OCI-LY3 (cell line): ENCODE data around the gene HSPA1L.

Source experiments
- H2AFZ ChIP-seq: fragments of 200-600, 300-600 bp; shearing (Covaris generic); 2 replicates; pipeline ENCODE4 v1.6.0; 2014; ENCODE audit warnings: antibody characterized with exemption, low read depth, low read length
- H3K27ac ChIP-seq: fragments of 200-600, 300-600 bp; sonication (generic); 2 replicates; pipeline ENCODE4 v1.5.1; 2014; ENCODE audit warnings: mild to moderate bottlenecking, low read length, moderate library complexity, mixed read lengths
- H3K27me3 ChIP-seq: fragments of 200-600, 300-600 bp; sonication (generic); 2 replicates; pipeline ENCODE4 v1.6.1; 2014; ENCODE audit warnings: low read depth, low read length, mixed read lengths
- H3K36me3 ChIP-seq: fragments of 200-600, 300-600 bp; sonication (generic); replicated peaks from 2 replicates; pipeline ENCODE3; 2014; ENCODE audit warnings: low read depth, low read length, mixed read lengths
- H3K4me1 ChIP-seq: fragments of 300-600, 200-600 bp; sonication (generic); 2 replicates; pipeline ENCODE4 v1.6.1; 2014; ENCODE audit warnings: low read length, mixed read lengths
- H3K4me2 ChIP-seq: fragments of 200-600, 300-600 bp; sonication (generic); 2 replicates; pipeline ENCODE4 v1.6.1; 2014; ENCODE audit warnings: low read length, mixed read lengths
- H3K4me3 ChIP-seq: fragments of 300-600, 200-600 bp; sonication (generic); 2 replicates; pipeline ENCODE4 v1.5.1; 2014; ENCODE audit warnings: antibody characterized with exemption, mild to moderate bottlenecking, low read length, moderate library complexity
- H3K79me2 ChIP-seq: fragments of 300-600, 200-600 bp; shearing (Covaris generic); 2 replicates; pipeline ENCODE4 v1.6.1; 2014; ENCODE audit warnings: mild to moderate bottlenecking, low read length, mixed read lengths
- H3K9ac ChIP-seq: fragments of 300-600, 200-600 bp; shearing (Covaris generic); 2 replicates; pipeline ENCODE4 v1.6.0; 2014; ENCODE audit warnings: mild to moderate bottlenecking, low read length, moderate library complexity
- H3K9me3 ChIP-seq: fragments of 200-600, 300-600 bp; shearing (Covaris generic); 2 replicates; pipeline ENCODE4 v1.6.1; 2014; ENCODE audit warnings: low read length, mixed read lengths; ENCODE audit not compliant: insufficient read depth
- H4K20me1 ChIP-seq: fragments of 200-600, 300-600 bp; sonication (generic); 2 replicates; pipeline ENCODE4 v1.6.1; 2016; ENCODE audit warnings: low read length, mixed read lengths; ENCODE audit not compliant: insufficient read depth
- CTCF ChIP-seq: fragments of 200-600, 300-600 bp; sonication (generic); IDR thresholded peaks from 2 replicates; pipeline ENCODE4 v1.5.1; 2014; ENCODE audit warnings: antibody characterized with exemption, low read length, low read depth
- EZH2phosphoT487 ChIP-seq: fragments of 200-600 bp; shearing (Covaris generic); IDR thresholded peaks from 2 replicates; pipeline ENCODE4 v1.6.1; 2018; ENCODE audit warnings: antibody characterized with exemption, mixed run types, low read depth

The HSPA1L gene

GRCh38 chr6:31771992-31772358 is 43.1 kb downstream of the HSPA1L start:
- Histone ChIP-seq H3K27me3 (no peaks in the 10 kb centered on the region), H4K20me1 (no peaks in the 10 kb centered on the region), H3K9ac (no peak overlapping the region), H3K36me3 (no peaks in the 10 kb centered on the region), H3K4me3 (no peak overlapping the region), H2AFZ (no peak overlapping the region), H3K4me1 (peaks cover 2% of the 10 kb centered on the region), H3K9me3 (no peaks in the 10 kb centered on the region), H3K79me2 (no peaks in the 10 kb centered on the region), H3K27ac (no peak overlapping the region), H3K4me2 (no peak overlapping the region)
- TF ChIP-seq EZH2phosphoT487 (no peak), CTCF (no peak)

- H2AFZ ChIP-seq: no peak overlapping the region
- TF ChIP-seq CTCF: no peak
- no peak for TF ChIP-seq EZH2phosphoT487
- H3K9ac ChIP-seq: no peak overlapping the region
- H4K20me1 ChIP-seq: no peaks in the 10 kb centered on the region
- no peaks in the 10 kb centered on the region for H3K9me3 ChIP-seq
- no peaks in the 10 kb centered on the region for H3K36me3 ChIP-seq
- no peak overlapping the region for H3K4me3 ChIP-seq
- H3K4me2 ChIP-seq: no peak overlapping the region
- H3K27me3 ChIP-seq: no peaks in the 10 kb centered on the region
- no peak overlapping the region for H3K27ac ChIP-seq
- no peaks in the 10 kb centered on the region for H3K79me2 ChIP-seq
- H3K4me1 ChIP-seq: no peaks in the 10 kb centered on the region
Measured at GRCh38 chr6:31770860-31771259, 44.2 kb downstream of the HSPA1L start.

GRCh38 chr6:31769684-31770371 is 45.3 kb downstream of the HSPA1L start:
- TF ChIP-seq CTCF (peak; percentile 72), EZH2phosphoT487 (no peak)
- no peak overlapping the region for H2AFZ ChIP-seq

GRCh38 chr6:31768363-31769257 is 46.5 kb downstream of the HSPA1L start:
- no peak overlapping the region for H3K27ac ChIP-seq
- H3K4me2 ChIP-seq: no peak overlapping the region

More at GRCh38 chr6:31769684-31770371, 45.3 kb downstream of the HSPA1L start:
- Histone ChIP-seq H3K36me3 (no peaks in the 10 kb centered on the region), H3K9ac (no peak overlapping the region), H3K79me2 (no peaks in the 10 kb centered on the region), H4K20me1 (no peaks in the 10 kb centered on the region), H3K9me3 (no peaks in the 10 kb centered on the region), H3K27me3 (no peaks in the 10 kb centered on the region), H3K27ac (no peak overlapping the region), H3K4me2 (no peak overlapping the region), H3K4me3 (no peak overlapping the region), H3K4me1 (no peaks in the 10 kb centered on the region)

More at GRCh38 chr6:31768363-31769257, 46.5 kb downstream of the HSPA1L start:
- Histone ChIP-seq H3K36me3 (peaks cover 2% of the 10 kb centered on the region), H3K4me1 (no peaks in the 10 kb centered on the region), H3K4me3 (no peak overlapping the region), H2AFZ (no peak overlapping the region), H3K79me2 (no peaks in the 10 kb centered on the region), H4K20me1 (no peaks in the 10 kb centered on the region), H3K9me3 (no peaks in the 10 kb centered on the region), H3K27me3 (no peaks in the 10 kb centered on the region), H3K9ac (no peak overlapping the region)
- TF ChIP-seq CTCF (no peak), EZH2phosphoT487 (no peak)
